Hematopoietic multipotent progenitor cell treated with erythropoietin and hydrocortisone succinate and interleukin-3 and kit ligand, for 17 days (in vitro differentiated cells): ENCODE measurements around the gene PSPN.

Experiments used
- DNase-seq: peaks from one replicate; pipeline ENCODE4 v3.0.0-alpha.2; 2015; ENCODE audit warnings: low spot score

PSPN gene

DNA sequence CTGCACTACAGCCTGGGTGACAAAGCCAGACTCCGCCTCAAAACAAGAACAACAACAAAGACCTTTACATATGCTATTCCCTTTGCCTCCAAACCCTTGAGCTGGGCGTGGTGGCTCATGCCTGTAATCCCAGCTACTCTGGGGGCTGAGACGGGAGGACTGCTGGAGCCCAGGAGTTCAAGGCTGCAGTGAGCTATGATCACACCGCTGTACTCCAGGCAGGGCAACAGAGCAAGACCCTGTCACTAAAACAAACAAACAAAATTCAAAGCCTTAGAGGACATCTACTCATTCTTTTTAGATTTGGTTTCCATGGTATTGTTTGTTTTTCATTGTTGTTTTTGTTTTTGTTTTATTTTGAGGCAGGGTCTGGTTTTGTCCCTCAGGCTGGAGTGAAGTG, 50.1 kb downstream of the PSPN start:
- no peak for DNase-seq
